ENCODE results near the gene AQP1.

AQP1 gene

DNA sequence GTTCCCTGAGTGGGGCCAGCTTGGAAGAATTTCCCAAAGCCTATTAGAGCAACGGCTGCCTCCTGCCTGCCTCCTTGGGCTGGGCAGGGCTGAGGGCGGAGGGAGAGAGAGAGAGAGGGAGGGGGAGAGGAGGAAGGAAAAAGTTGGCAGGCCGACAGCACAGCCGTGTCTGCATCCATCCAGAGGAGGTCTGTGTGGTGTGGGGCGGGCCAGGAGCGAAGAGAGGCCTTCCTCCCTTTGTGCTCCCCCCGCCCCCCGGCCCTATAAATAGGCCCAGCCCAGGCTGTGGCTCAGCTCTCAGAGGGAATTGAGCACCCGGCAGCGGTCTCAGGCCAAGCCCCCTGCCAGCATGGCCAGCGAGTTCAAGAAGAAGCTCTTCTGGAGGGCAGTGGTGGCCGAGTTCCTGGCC is at the start of gene AQP1:
Gene AQP1, plus strand, starts transcription at position 293 of the 409 bp plus-strand sequence. Its CDS starts 57 bp downstream, at position 350.
- no peak for DNase-seq (ENCODE audit: low read depth, low spot score)
- no peak within 1 kb of the TSS for H3K27ac ChIP-seq

DNA sequence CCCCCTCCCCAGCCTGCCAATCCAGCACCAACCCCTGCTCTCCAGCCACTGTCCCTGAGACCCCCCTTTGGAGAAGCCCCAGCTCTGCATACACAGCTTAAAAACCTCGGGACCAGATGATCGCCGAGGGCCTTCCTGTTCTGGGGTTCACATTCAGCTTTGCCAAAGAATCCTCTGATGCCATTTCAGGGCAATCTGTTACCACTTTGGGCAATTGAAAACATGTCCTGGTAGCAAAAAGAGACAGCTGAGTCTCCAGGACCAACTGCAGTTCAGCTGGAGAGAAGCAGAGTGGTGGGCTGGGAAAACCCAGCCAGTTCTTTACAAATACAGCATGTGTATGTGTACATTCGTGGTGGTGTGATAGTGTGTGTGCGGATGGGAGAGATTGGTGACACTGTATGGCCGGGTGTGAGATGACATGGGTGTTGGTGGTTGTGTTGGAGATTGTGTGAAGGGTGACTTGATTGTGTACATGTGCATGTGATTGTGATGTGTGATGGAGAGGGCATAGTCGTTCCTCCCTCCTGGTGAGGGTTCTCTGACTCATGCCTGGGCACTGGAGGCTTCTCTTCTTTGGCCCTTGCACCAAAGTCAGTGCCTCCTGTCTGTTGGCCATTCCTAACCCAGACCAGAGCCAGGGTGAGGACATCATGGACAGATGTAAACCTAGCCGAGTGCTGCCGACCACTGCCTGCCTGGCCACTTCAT is 48.5 kb upstream of the AQP1 start:
- no peak overlapping the region for H3K27ac ChIP-seq
- no peak for DNase-seq (ENCODE audit: low read depth, low spot score)

DNA sequence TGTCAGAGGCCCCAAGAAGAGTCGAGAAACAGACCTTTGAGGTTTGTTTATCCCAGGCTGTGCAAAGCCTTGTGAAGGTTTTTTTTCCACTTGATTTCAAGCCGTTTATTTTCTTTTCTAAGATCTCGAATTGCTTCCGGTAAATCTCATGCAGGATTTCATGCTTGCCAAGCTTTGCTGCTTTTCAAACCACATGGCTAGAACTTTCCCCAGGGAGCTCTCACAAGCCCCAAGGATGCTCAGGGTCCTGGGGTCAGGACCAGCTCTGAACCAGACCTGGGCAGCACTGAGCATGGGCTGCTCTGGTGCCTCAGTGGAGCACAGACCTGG is 48.0 kb upstream of the AQP1 start:
- DNase-seq (ENCODE audit: low read depth, low spot score): no peak
- H3K27ac ChIP-seq: no peak overlapping the region

DNA sequence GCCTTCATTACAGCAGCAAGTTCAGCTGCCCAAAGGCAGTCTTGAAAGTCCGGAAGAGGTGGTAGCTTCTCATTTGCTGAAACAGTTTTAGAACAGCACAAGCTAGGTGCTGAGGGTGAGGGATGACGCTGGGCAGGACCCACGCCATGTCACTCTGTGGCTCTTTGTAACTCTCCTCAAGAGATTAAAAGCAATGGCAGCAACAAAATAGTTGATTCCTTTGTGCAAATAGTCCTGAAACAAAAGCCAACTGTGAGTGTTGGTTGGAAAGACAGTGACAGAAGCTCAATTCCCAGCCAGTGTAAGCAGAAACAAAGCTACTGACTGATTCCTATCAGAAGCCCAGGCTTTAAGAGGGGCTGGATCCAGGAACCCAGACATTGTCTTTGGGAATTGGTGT is 47.6 kb upstream of the AQP1 start:
- H3K27ac ChIP-seq: no peak overlapping the region
- DNase-seq (ENCODE audit: low read depth, low spot score): no peak

DNA sequence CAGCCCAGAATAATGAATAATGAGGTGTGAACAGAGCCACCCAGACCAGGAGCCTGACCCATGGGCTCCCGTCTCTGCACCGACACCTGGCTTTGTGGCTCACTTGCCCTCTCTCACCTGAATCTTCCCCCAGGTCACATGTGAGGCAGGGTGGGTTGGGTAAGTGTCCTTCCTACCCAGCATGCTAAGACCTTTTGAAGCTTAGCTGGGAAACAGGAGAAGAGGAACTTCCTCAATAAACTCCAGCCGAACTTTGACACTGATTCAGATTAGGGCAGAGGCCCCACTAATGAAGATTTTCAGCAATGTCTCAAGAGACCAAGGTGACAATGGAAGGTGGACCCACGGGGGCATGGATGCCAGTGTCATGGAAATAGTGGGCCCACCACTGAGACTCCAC is 46.6 kb upstream of the AQP1 start:
- DNase-seq (ENCODE audit: low read depth, low spot score): no peak
- H3K27ac ChIP-seq: no peak overlapping the region

DNA sequence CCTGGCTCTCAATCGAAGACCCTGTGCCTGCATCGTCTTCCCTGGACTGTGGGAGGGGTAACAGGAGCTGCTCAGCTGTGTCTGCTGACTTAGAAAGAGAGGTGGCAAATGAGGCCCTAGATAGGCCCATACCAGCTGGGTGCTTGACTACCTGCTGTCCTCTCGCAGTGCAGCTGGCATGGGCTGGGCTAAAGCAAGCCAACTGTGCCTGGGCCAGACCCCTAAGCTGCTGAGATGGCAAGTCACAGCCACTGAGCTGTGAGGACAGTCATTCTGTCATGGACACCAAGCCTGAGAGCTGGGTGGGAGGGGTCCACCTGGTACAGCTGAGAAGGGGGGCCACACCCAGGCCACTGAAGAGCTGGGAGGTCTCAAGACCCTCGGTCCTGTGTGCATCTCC is 45.8 kb upstream of the AQP1 start:
- no peak for DNase-seq (ENCODE audit: low read depth, low spot score)
- H3K27ac ChIP-seq: no peak overlapping the region

DNA sequence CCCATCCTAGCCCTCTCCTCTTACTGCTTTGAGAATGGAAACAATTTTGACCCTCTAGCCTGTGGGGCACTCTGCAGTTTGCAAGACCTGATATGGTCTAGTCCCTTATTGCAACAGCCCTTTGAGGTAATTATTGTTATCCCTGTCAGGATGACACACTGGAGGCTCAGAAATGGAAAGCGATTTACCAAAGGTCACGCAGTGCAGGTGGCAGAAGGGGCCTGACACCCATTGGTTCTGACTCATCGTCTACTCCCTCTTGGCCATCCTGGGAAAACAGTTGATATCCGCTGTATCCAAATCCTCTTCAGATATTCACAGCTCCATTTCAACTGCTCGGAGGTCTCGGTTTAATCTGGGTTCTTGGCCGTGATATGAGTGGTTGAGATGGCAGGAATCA is 44.7 kb upstream of the AQP1 start:
- no peak overlapping the region for H3K27ac ChIP-seq
- no peak for DNase-seq (ENCODE audit: low read depth, low spot score)

DNA sequence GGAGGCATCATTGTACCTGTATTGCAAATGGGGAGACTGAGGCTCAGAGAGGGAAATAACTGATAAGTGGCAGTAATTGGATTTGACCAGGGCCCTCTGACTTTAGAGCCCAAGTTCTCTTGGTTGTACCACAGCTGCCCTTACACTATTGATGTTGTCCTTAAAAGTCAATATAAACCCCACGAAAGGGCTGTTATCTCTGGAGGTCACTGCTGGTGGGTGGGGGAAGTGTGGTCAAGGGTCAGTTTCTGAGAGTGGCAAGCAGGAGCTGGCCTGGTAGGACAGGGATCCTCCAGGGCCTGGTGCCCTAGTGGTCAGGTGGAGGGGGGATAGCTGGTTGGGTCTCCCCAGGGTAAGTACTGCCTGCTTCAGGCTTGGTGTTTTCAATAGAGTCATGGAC is 44.2 kb upstream of the AQP1 start:
- no peak overlapping the region for H3K27ac ChIP-seq
- DNase-seq (ENCODE audit: low read depth, low spot score): no peak

DNA sequence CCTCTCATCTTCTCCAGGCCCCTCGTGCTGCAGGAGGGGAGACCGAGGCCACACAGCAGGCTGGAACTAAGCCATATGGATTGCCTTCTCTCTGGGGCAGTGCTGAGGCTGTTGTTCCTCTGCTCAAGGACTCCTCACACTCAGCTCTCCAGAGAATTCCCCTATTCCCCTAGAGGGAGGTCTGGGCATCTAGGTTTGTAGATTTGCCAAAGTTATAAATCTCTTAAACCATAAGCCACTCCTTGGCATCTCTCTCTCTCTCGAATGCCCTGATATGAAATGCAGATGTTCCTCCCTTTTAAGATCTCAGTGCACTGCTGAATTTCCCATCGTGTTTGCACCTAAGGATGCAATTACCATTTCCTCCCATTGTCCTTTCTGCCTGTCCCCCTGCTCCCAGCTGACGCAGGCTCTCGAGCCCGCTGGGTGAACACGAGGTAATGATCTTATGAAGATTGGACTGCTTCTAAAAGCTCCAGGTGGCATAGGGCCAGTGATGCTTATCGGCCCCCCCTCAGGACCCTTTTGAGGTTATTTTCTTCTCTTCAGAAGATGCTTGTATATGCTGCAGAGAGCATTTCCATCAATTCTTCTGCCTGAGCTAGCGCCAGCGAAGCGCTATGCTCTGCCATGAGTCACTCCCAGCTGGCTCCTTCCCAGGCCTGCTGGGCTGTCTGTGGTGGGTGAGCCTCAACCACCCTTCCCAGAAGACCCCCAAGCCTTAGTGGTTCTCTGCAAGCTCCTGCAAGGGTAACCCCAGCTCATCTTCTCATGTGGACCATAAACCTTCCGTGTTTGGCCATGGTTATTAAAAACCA is 41.6 kb upstream of the AQP1 start:
- DNase-seq (ENCODE audit: low read depth, low spot score): no peak
- no peak overlapping the region for H3K27ac ChIP-seq

DNA sequence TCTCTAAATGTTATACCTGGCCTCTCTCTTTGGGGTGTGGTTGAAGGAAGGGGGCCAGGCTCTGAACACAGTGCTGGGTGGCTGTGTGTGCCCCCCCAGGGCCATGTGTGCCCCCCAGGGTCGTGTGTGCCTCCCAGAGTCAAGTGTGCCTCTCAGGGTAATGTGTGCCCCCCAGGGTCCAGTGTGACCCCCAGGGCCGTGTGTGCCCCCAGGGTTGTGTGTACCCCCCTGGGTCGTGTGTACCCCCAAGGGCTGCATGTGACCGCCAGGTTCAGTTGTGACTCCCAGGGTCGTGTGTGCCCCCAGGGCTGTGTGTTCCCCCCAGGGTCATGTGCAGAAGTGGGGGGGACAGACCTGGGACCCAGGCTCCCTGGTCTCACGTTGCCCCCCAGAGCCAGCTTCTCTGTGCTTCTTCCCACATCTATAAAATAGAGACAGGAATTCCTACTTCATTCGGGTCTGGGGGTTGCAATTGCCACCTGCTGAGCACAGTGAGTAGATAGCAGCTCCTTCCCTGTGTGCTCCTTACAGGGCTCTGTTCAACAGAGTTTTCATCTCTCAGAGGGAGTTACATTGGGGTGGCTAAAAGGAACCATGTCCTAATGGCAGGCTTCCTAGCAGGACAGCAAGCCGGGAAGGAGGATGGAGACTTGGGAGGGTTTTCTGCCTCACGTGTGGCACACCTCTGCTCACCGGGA is 40.7 kb upstream of the AQP1 start:
- no peak for DNase-seq (ENCODE audit: low read depth, low spot score)
- no peak overlapping the region for H3K27ac ChIP-seq

DNA sequence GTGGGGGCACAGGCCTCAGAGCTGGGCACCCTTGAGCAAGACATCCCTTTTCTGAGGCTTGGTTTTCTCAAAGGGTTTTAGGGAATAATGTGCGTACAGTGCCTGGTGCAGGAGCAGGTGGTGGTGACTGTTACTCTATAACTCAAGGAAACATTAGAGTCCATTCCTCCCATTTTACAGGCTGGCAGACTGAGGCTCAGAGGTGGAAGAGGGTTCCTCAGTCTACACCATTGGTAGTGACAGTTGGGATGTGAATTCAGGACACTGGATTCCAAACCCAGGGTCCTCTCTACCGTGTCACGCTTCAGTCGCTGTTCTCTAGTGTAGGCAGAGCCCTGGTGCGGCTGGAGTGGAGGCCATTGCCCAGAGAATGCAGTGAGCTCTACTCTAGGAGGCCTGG is 40.0 kb upstream of the AQP1 start:
- no peak overlapping the region for H3K27ac ChIP-seq
- no peak for DNase-seq (ENCODE audit: low read depth, low spot score)

DNA sequence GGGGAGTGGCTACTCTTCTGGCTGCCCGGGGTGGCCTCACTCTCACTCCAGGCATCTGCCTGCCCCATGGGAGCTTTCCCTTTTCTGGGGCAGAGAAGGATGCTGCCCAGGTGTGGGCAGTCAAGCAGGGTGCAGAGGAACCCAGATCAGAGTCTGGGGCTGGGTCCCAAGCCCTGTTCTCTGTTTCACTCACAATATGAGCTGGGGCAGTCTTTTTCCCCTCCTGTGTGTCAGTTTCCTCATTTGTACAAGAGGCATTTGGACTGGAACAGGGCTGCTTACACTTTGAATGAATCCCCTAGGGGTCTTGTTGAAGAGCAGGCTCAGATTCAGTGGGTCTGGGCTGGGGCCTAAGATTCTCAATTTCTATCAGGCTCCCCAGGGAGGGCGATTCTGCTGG is 38.4 kb upstream of the AQP1 start:
- H3K27ac ChIP-seq: no peak overlapping the region
- no peak for DNase-seq (ENCODE audit: low read depth, low spot score)

DNA sequence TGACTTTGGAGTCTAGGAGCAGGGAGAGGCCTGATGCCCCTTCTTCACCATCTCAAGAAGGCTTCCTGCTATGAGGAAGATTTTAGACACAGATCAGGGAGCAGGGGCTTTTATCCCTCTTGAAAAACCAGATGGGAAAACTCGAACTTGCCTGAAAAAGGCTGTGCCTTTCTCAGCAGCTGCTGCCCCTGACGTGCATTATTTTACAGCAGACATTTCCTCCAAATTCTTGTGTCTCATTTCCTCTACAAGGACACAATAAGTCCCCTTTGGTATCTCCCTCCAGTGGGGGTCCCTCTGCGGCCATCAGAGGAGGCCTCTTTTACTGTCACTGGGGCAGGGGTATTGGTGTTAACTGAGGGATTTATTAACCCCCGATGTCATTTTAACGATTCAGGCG is 38.0 kb upstream of the AQP1 start:
- no peak overlapping the region for H3K27ac ChIP-seq
- DNase-seq (ENCODE audit: low read depth, low spot score): no peak

DNA sequence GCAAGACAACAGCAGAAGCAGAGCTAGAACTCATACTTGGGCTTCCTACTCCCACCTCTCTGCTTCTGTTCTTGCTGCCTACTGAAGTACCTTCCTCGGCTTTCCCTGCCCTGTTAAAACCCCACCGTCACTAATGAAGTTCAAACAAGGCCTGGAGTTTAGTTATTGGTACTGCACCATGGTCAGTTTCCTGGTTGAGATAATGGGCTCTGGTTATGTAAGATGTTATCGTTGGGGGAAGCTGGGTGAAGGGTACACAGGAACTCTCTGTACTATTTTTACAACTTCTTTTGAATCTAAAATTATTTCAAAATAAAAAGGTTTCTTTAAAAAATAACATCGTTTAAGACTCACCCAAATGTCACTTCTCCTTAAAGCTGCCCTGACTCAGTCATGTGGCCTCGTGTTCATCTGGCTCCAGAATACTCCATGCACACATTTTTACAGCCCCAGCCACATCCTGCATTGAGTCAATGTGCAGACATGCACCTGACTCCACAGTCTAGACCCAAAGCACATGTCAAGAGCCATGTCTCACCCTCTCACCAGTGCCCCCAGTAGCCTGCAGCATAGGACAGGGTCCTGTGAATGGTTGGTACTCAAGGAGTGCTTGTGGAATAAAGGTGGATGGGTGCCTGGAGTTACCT is 36.9 kb upstream of the AQP1 start:
- no peak for DNase-seq (ENCODE audit: low read depth, low spot score)

DNA sequence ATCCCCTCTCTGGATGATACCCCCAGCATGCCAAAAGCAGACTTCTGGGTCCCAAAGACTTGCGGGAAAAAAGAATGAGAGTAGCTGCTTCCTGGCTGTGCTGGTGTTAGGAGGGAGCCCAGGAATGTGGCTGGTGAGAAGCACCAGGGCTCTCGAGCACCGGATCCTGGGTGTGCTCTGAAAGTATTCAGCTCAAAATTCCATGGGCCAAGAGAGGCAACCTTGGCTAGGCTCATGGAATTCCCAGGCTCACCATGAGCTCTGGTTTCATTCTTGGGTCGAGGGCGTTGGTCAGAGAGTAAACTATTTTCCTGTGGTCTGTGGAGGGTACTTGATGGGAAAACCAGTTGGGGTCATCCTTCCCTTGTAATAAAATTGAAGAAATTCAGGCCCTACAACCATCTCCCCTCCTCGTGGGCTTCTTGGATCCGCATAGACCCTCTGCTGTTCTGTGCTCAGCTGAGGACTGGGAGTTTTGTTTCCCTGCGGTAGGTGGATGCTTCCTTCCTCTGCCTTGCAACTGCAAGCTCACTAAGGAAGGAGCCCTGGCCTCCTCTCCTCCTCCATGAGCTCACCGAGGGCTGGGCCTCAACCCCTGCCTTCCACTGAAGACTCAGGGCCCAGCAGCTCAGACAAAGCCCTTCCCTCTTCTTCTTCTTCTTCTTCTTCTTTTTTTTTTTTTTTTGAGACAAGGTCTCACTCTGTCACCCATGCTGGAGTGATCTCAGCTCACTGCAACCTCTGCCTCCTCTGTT is 34.5 kb upstream of the AQP1 start:
- H3K27ac ChIP-seq: no peak overlapping the region
- no peak for DNase-seq (ENCODE audit: low read depth, low spot score)

More for the DNA sequence above, 36.9 kb upstream of the AQP1 start:
- no peak overlapping the region for H3K27ac ChIP-seq

DNA sequence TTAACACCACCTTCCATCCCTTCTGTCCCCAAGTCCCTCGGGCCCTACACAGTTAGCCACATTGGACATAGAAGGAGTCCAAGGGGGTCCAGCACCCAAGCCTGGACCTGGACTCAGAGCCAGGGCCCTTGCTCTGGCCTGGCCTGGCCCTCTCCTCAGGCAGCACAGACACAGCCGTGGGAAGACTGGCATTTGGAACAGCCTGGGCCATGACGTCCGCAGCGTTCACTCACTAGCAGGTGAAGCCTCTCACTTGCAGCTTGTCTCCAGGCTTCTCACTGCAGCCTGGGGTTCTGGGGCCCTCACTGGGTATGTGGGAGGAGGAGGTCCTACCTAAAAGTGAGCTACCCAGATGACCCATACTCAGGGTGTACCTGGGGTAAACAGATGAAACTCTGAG is 33.7 kb upstream of the AQP1 start:
- DNase-seq (ENCODE audit: low read depth, low spot score): no peak
- H3K27ac ChIP-seq: no peak overlapping the region

DNA sequence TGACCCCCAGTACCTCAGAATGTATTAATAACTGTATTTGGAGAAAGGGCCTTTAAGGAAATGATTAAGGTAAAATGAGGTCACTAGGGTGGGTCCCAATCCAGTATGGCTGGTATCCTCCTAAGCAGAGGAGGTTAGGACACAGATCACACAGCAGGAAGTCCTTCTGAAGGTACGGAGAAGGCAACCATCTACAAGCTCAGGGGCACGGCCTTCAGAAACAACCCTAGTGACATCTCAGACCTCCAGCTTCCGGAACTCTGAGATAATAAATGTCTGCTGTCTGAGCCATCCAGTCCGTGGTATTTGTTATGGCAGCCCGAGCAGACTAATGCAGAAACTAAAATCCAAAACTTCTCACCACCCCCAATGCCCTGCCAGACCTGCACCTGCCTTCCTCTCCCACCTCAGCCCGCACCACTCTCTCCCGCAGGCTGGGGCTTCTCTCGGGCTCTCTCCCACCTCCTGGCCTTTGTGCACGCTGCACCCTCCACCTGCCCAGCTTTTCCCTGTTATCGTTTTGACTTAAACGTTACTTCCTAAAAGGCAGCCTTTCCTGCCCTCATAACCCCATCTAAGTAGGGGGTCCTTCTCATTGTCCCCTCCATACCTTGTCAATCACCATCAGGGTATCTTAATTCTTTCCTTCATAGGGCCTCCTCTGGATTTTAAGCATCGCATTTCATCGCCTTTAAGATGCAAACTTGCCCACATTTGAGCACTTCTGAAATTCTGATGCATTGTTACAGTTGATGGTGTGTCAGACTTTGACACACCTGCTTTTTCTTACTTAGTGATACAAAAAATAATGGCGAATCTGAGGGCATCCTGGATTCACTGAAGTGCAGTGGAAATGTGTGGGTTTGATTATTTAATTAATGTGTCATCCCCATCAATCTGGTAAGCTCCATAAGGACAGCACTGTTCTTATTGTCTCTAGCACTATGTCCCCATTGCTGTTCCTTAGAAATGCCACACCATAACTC is 32.2 kb upstream of the AQP1 start:
- no peak for DNase-seq (ENCODE audit: low read depth, low spot score)
- H3K27ac ChIP-seq: no peak overlapping the region

DNA sequence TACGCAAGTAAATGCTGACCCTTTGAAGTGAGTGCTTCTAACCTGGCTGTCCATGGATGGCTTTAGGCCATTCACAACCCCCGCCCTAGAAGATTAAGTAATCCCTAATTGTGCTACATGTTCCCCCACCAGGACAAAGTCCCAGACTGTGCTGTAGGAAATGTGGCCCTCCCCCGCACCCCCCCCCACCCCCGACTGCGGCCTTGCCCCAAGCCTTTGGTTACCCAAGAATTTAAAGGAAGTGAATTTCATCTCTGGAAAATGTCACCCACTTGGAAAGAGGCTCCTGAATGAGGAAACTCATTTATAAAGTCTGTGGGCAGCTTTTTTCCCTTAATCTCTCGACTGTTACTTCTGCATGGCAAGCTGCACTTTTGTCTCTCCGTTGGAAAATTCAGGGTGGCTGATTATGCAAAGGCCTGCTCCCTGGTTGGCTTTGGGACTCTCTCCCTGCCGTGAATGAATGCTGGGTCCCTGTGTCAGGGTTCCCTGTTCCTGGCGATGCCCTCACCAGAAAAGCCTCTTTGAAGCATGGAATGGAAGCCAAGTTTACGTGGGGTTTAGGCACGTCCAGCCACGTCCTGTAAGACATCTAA is 31.4 kb upstream of the AQP1 start:
- no peak overlapping the region for H3K27ac ChIP-seq
- no peak for DNase-seq (ENCODE audit: low read depth, low spot score)

DNA sequence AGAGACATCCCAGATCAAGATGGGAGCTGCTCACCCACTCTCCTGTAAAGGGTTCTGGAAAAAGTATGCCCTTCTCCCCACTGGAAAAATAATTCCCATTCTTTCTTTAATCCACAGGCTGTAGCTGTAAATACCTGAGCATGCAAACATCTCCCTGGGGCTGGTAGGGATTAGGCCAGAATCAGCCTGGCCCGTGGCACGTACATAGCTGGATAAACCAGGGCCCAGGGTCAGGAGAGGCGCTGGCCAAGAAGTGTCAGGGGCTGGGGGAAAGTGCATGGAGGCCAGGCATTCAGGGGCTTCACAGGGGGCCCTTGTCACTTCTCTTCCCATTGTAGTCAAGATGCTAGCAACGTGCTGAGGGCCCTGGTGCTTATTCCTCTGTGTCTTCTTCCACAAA is 30.7 kb upstream of the AQP1 start:
- no peak for DNase-seq (ENCODE audit: low read depth, low spot score)
- no peak overlapping the region for H3K27ac ChIP-seq
